Muscle layer of duodenum (tissue), 2 donors: ENCODE results near the gene TIMM8A.
"Not testable (repeated sequence)": the region's sequence is repeated elsewhere in the genome, so short reads cannot be mapped to it uniquely, and the experiment has no call there.

Source experiments
- H3K27ac ChIP-seq: one replicate; pipeline ENCODE4 v1.7.0; 2013; ENCODE audit warnings: mild to moderate bottlenecking, low read length
- H3K27me3 ChIP-seq: one replicate; pipeline ENCODE4 v1.7.0; 2013; ENCODE audit warnings: low read depth, mild to moderate bottlenecking, control low read depth, low read length
- H3K36me3 ChIP-seq, 2 donors: one replicate each; pipeline ENCODE4 v1.7.0; 2013; ENCODE audit warnings: low read length in 2 of 2, control low read depth in 1 of 2, mild to moderate bottlenecking in 1 of 2; ENCODE audit not compliant: insufficient read depth in 2 of 2, control insufficient read depth in 1 of 2
- H3K4me1 ChIP-seq, 2 donors: one replicate each; pipeline ENCODE4 v1.7.0; 2013; ENCODE audit warnings: low read length in 2 of 2, mild to moderate bottlenecking in 2 of 2, control low read depth in 1 of 2, moderate library complexity in 1 of 2; ENCODE audit not compliant: insufficient read depth in 2 of 2, control insufficient read depth in 1 of 2
- H3K4me3 ChIP-seq, 2 donors: one replicate each; pipeline ENCODE4 v1.7.0; 2013; ENCODE audit warnings: low read length in 2 of 2, low read depth in 1 of 2, mild to moderate bottlenecking in 1 of 2
- H3K9me3 ChIP-seq, 2 donors: one replicate each; pipeline ENCODE4 v1.7.0; 2013; ENCODE audit warnings: low read length in 2 of 2, control low read depth in 1 of 2, mild to moderate bottlenecking in 1 of 2; ENCODE audit not compliant: control insufficient read depth in 1 of 2
- donor health status: healthy.

TIMM8A gene

GRCh38 chrX:101357166-101357795 is 8.7 kb upstream of the TIMM8A start:
- Histone ChIP-seq H3K27ac (no peak overlapping the region), H3K27me3 (no peaks in the 10 kb centered on the region), H3K36me3 (no peaks in the 10 kb centered on the region), H3K4me3 (no peak overlapping the region), H3K4me1 (no peaks in the 10 kb centered on the region), H3K9me3 (no peaks in the 10 kb centered on the region)

DNA sequence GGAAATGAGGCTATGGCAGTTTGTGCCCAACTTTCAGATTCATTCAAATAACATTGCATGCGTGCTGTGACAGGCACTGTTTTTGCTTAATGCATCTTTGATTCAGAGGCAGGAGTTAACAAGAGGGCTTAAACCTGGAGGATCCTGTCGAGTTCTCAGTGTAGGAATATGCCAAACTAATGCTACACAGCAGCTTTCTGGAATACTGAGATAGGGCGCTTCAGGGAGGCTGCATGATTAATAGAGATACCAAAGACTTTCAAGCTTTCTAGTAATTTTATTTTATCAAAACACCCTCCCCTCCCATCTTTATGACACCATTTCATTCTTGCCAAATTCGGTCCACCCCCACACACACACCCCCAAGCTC is 636 bp upstream of the TIMM8A start:
- peaks cover 0 to 10% of the 10 kb centered on the region in 2 donors for H3K4me1 ChIP-seq

DNA sequence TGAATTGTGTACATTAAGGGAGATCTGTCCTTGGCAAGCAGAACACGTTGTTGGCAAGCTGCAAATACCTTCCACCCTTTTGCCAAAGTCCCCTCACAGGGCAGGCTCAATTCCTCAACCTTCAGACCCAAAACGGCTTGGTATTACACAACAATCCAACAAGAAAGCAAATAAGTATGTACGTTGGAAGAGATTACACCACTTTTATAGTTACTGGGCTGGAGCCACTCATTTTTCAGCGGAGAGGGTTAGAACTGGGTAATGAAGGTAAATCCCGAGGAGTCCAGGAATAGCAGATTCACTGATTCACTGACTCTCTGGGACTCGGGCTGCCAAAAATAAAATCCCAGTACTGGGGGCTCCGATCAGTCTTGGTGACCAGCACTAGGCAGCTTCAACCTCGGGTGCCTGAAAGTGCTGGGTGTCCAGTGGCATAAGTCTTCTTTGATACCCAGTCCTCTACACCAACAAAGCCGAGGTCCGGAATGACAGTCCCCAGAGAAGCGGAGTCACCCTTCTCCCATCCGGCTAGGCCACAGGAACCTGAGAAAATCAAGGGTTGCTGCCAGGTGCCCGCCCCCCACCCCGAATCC is 587 bp downstream of the TIMM8A start:
- Histone ChIP-seq H3K27me3 (no peaks in the 10 kb centered on the region), H3K36me3 (no peaks in the 10 kb centered on the region), H3K9me3 (no peaks in the 10 kb centered on the region), H3K4me3 (peak overlapping the region; percentile 67 to 80), H3K4me1 (peaks cover 0 to 10% of the 10 kb centered on the region in 2 donors), H3K27ac (peak overlapping the region; percentile 84)

More for the DNA sequence above, 636 bp upstream of the TIMM8A start:
- Histone ChIP-seq H3K27ac (peak overlapping the region; percentile 84), H3K36me3 (no peaks in the 10 kb centered on the region), H3K4me3 (peak overlapping the region; percentile 67 to 80), H3K9me3 (no peaks in the 10 kb centered on the region), H3K27me3 (no peaks in the 10 kb centered on the region)

DNA sequence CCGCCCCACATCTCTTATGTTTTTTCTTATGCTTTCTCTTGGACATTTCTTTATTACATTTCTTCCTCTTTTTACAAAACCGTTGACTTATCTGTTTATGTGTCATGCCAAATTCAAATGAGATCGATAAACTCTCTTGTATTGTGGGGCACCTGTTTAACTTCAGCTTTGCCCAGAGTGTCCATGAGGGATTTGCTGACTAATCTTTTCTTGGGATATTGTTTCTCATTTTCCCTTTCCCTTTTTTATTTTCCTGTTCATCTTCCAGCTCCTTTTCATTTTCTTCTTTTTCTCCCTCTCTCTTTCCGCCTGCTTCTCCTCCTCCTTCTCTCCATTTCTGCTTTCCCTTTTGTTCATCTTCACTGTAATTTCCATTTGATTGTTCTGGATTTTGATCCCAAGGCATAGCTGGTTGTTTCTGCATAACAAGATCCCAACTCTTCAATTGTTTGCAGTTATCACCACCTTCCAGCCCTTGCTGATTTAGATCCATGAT is 10.7 kb downstream of the TIMM8A start:
- Histone ChIP-seq H3K27ac (no peak overlapping the region), H3K36me3 (no peaks in the 10 kb centered on the region), H3K4me1 (no peaks in the 10 kb centered on the region), H3K4me3 (no peak overlapping the region), H3K9me3 (no peaks in the 10 kb centered on the region), H3K27me3 (no peaks in the 10 kb centered on the region)

DNA sequence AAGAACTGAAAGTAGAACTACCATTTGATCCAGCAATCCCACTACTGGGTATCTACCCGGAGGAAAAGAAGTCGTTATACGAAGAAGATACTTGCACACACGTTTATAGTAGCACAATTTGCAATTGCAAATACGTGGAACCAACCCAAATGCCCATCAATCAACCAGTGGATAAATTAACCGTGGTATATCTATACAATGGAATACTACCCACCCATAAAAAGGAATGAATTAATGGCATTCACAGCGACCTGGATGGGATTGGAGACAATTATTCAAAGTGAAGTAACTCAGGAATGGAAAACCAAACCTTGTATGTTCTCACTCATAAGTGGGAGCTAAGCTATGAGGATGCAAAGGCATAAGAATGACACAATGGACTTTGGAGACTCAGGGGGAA is 14.2 kb downstream of the TIMM8A start:
- not testable (repeated sequence) for H3K9me3 ChIP-seq, H3K36me3 ChIP-seq, H3K4me1 ChIP-seq, H3K27ac ChIP-seq, H3K27me3 ChIP-seq, H3K4me3 ChIP-seq

GRCh38 chrX:101326600-101326999 is 21.9 kb downstream of the TIMM8A start:
- not testable (repeated sequence) for H3K27me3 ChIP-seq, H3K4me1 ChIP-seq, H3K9me3 ChIP-seq, H3K4me3 ChIP-seq, H3K27ac ChIP-seq, H3K36me3 ChIP-seq

DNA sequence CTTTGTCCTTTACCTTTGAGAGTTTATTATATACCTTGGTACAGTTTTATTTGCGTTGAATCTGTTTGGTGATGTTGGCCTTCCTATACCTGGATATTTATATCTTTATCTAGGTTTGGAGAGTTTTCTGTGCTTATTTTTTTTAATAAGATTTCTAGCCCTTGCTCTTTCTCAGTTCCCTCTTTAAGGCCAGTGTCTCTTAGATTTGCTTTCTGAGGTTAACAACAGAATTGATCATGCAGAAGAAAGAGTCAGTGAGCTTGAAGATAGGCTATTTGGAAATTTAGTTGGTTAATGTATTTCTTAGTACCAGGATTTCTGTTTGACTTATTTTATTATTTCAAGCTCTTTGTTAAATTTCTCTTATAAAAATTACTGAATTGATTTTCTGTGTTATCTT is 44.8 kb downstream of the TIMM8A start:
- no peak overlapping the region for H3K4me3 ChIP-seq
- no peaks in the 10 kb centered on the region for H3K9me3 ChIP-seq
- H3K36me3 ChIP-seq, result no peaks in the 10 kb centered on the region
- H3K27ac ChIP-seq, result no peak overlapping the region
- H3K4me1 ChIP-seq, result no peaks in the 10 kb centered on the region
- no peaks in the 10 kb centered on the region for H3K27me3 ChIP-seq
